K562 (cell line): ENCODE results near the gene CDKL1. TPM values are rescaled to one million over a fixed set of nuclear protein-coding genes. Genes with fewer than 3 reads are reported as not detected.

Experiments
- ATAC-seq: fragments of 200-7000 bp; cut with Tn5 transposase; 3 replicates; pipeline ENCODE4 v1.9.1; 2020; ENCODE audit warnings: moderate library complexity
- BruUV-seq: library from RNA; stranded (reverse); fragments of 400-500 nt; replicated peaks from 2 replicates; lab custom pipeline; 2021; lab: Mats Ljungman, UMichigan
- CTCF ChIA-PET: fragments of 300-600 bp; formaldehyde crosslinking; extraction: SDS; loops from one replicate; lab custom pipeline; 2021; ENCODE audit warnings: low intra/inter-chr PET ratio; lab: Yijun Ruan, JAX
- POLR2A ChIA-PET: fragments of 300-600, 350-650 bp; sonication (Branson Sonifier 250); formaldehyde crosslinking; extraction: SDS; loops from one replicate; lab custom pipeline; 2021; ENCODE audit warnings: antibody characterized with exemption, inconsistent platforms; lab: Yijun Ruan, JAX
- DNase-seq, 4 experiments: peaks; one replicate each; pipeline versions ENCODE4 v3.0.0 to v3.0.0-alpha.2; 2011 to 2018; ENCODE audit warnings: low spot score in 3 of 4, mixed read lengths in 3 of 4; ENCODE audit errors: extremely low read depth in 1 of 4
- FAIRE-seq: peaks from 2 replicates; lab custom pipeline; 2011; peaks lifted over from hg19 to GRCh38; lab: Jason Lieb, UNC
- H2AFZ ChIP-seq: 2 replicates; pipeline ENCODE4 v1.6.0; 2011; ENCODE audit warnings: low read depth, low read length, control low read depth, inconsistent platforms
- H3K27ac ChIP-seq: fragments of 200-600 bp; 3 replicates; pipeline ENCODE4 v1.8.0; 2011; ENCODE audit warnings: low read depth, mild to moderate bottlenecking, control low read depth, inconsistent platforms, low read length, moderate library complexity, mixed read lengths; ENCODE audit errors: extremely low read depth
- H3K27me3 ChIP-seq, 2 experiments: fragments of 300-600 bp in 1 of 2; 2 replicates in 1 of 2; 3 replicates in 1 of 2; pipeline versions ENCODE4 v1.6.0 to v1.8.0; 2011; ENCODE audit warnings: inconsistent platforms in 2 of 2, low read length in 2 of 2, mild to moderate bottlenecking in 1 of 2, mixed read lengths in 1 of 2, moderate library complexity in 1 of 2; ENCODE audit not compliant: control insufficient read depth in 2 of 2, insufficient read depth in 2 of 2
- H3K36me3 ChIP-seq: fragments of 300-600 bp; 3 replicates; pipeline ENCODE4 v1.8.0; 2011; ENCODE audit warnings: mild to moderate bottlenecking, low read length, inconsistent platforms; ENCODE audit not compliant: control insufficient read depth, insufficient read depth
- H3K4me1 ChIP-seq, 2 experiments: fragments of 200-600 bp in 1 of 2; replicated peaks in 1 of 2; 2 replicates in 1 of 2; 3 replicates in 1 of 2; pipeline versions ENCODE4 v1.5.1 to v1.8.0; 2011; ENCODE audit warnings: inconsistent platforms in 2 of 2, low read length in 2 of 2, mild to moderate bottlenecking in 1 of 2, mixed read lengths in 1 of 2, moderate library complexity in 1 of 2; ENCODE audit not compliant: control insufficient read depth in 2 of 2, insufficient read depth in 2 of 2
- H3K4me2 ChIP-seq: 2 replicates; pipeline ENCODE4 v1.6.1; 2011; ENCODE audit warnings: low read length, control low read depth, inconsistent platforms, mixed read lengths; ENCODE audit not compliant: insufficient read depth
- H3K4me3 ChIP-seq: fragments of 200-600 bp; sonication (generic), shearing (Covaris generic); 2 replicates; pipeline ENCODE4 v1.5.1; 2016; ENCODE audit warnings: control low read depth, inconsistent platforms
- H3K79me2 ChIP-seq: fragments of 200-600 bp; 3 replicates; pipeline ENCODE4 v1.8.0; 2011; ENCODE audit warnings: low read length, inconsistent platforms; ENCODE audit not compliant: control insufficient read depth, insufficient read depth
- H3K9ac ChIP-seq, 2 experiments: 2 replicates each; pipeline versions ENCODE4 v1.6.0 to v1.6.1; 2011; ENCODE audit warnings: low read depth in 2 of 2, low read length in 2 of 2, control low read depth in 1 of 2, inconsistent platforms in 1 of 2, mild to moderate bottlenecking in 1 of 2, mixed read lengths in 1 of 2; ENCODE audit not compliant: insufficient read depth in 1 of 2
- H3K9me1 ChIP-seq: one replicate; pipeline ENCODE4 v1.6.0; 2011; ENCODE audit warnings: inconsistent platforms, mild to moderate bottlenecking, low read length, moderate library complexity; ENCODE audit not compliant: control insufficient read depth, insufficient read depth
- H3K9me3 ChIP-seq: replicated peaks from 2 replicates; pipeline ENCODE4 v1.5.1; 2011; ENCODE audit warnings: low read depth, low read length, inconsistent platforms; ENCODE audit not compliant: control insufficient read depth, insufficient read depth
- H4K20me1 ChIP-seq: replicated peaks from 2 replicates; pipeline ENCODE4 v1.6.1; 2011; ENCODE audit warnings: low read length, inconsistent platforms, mixed read lengths; ENCODE audit not compliant: control insufficient read depth, insufficient read depth
- DACH1 ChIP-seq: fragments of 450-650 bp; IDR thresholded peaks from 2 replicates; pipeline ENCODE4 v1.6.1; 2018; ENCODE audit not compliant: partially characterized antibody
- SMARCE1 ChIP-seq: fragments of 450-650 bp; IDR thresholded peaks from 2 replicates; pipeline ENCODE4 v1.7.1; 2016; ENCODE audit warnings: mild to moderate bottlenecking
- ZBTB40 ChIP-seq, 2 experiments: fragments of 450-650 bp in 1 of 2; sonication (generic) in 1 of 2; formaldehyde crosslinking in 1 of 2; IDR thresholded peaks; 2 replicates each; pipeline versions ENCODE4 v1.7.1 to v1.9.0; 2016 to 2022; ENCODE audit warnings: inconsistent platforms in 1 of 2, mild to moderate bottlenecking in 1 of 2, missing genetic modification reagents in 1 of 2
- WGBS: fragments of 100-300 bp; shearing (Covaris generic); methylation state at CpG from one replicate; pipeline ENCODE4 v1.1.6; 2016; ENCODE audit warnings: low coverage, mixed read lengths; ENCODE audit not compliant: insufficient coverage; ENCODE audit errors: missing lambda C conversion rate; 5-methylcytosine and 5-hydroxymethylcytosine counted together
- in situ Hi-C: fragments of 300-500 bp; cut with MboI; formaldehyde crosslinking; loops from 4 replicates; pipeline ENCODE4 v1.15.0; 2018; ENCODE audit warnings: inconsistent platforms, mixed read lengths
- intact Hi-C: fragments of 100-400 bp; cut with micrococcal nuclease; formaldehyde crosslinking; loops from 2 replicates; pipeline ENCODE4 v1.14.2; 2022
- polyA plus RNA-seq, 8 experiments: library from polyadenylated mRNA; depleted of rRNA in 4 of 8; stranded (reverse) in 5 of 8; unstranded in 3 of 8; fragments of >200 nt; fragmentation: Nextera tagmentation in 2 of 8; fragmentation: Illumina TruSeq in 1 of 8; extraction: Ambion mirVana in 2 of 8; extraction: Trizol in 1 of 8; gene quantifications; 2 replicates each; pipeline versions ENCODE4 v1.2.1 to v1.2.3, GENCODE V29; 2011 to 2014; ENCODE audit warnings: inconsistent platforms in 1 of 8, missing spikeins in 1 of 8
- total RNA-seq, 7 experiments: library from RNA; depleted of rRNA in 6 of 7; stranded (reverse); fragments of >200 nt in 6 of 7; fragmentation: Illumina TruSeq in 2 of 7; extraction: Trizol in 2 of 7; gene quantifications; 2 replicates each; pipeline versions ENCODE4 v1.2.1 to v1.2.3, GENCODE V29; 2011 to 2021; ENCODE audit warnings: low replicate concordance in 1 of 7
- TF ChIP-seq, protein P1 (sequence below): fragments of 450-650 bp; formaldehyde crosslinking; IDR thresholded peaks from 2 replicates; pipeline ENCODE4 v1.4.0; 2020; ENCODE audit warnings: mild to moderate bottlenecking, moderate library complexity

CDKL1 gene
- total and polyA plus RNA-seq, 9 of the 15 experiments (the other 6 are each of a cell fraction or from before 2014, with no cell fraction given), result 2.3 to 35.0 (median 7.5) TPM

GRCh38 chr14:50290306-50290705 lies 106.4 kb downstream of the CDKL1 start:
- WGBS, result 74% methylated on average over 5 of the region's 5 CpGs
- in situ Hi-C loops, result no loop called here
- intact Hi-C loops, result no loop called here

More at GRCh38 chr14:50290306-50290705, 106.4 kb downstream of the CDKL1 start:
- no peaks in the 10 kb centered on the region for H3K9me1 ChIP-seq
- DNase-seq, result no peak
- peaks cover 12% of the 10 kb centered on the region for H3K36me3 ChIP-seq
- no peak overlapping the region for H3K4me2 ChIP-seq
- H3K9me3 ChIP-seq, result no peaks in the 10 kb centered on the region; the same call in 1 of the 2 replicates
- no peaks in the 10 kb centered on the region; a peak in 1 of 5 replicates for H3K4me1 ChIP-seq
- H3K27me3 ChIP-seq, result no peaks in the 10 kb centered on the region
- H3K9ac ChIP-seq, result no peak overlapping the region
- ATAC-seq, result no peak
- 0 out of 2 replicates have a peak, but pooled peaks have one; percentile 21 for TF ChIP-seq ZBTB40 (IDR thresholded peaks at IDR 0.05)
- no peak for TF ChIP-seq ZBTB40 (CRISPR knock-in tag; IDR thresholded peaks at IDR 0.05)
- TF ChIP-seq DACH1, result no peak
- TF ChIP-seq SMARCE1, result no peak
- TF ChIP-seq, protein P1, sequence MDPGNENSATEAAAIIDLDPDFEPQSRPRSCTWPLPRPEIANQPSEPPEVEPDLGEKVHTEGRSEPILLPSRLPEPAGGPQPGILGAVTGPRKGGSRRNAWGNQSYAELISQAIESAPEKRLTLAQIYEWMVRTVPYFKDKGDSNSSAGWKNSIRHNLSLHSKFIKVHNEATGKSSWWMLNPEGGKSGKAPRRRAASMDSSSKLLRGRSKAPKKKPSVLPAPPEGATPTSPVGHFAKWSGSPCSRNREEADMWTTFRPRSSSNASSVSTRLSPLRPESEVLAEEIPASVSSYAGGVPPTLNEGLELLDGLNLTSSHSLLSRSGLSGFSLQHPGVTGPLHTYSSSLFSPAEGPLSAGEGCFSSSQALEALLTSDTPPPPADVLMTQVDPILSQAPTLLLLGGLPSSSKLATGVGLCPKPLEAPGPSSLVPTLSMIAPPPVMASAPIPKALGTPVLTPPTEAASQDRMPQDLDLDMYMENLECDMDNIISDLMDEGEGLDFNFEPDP (CRISPR knock-in tag), result no peak
- no peaks in the 10 kb centered on the region for H3K79me2 ChIP-seq
- no peak overlapping the region for H3K4me3 ChIP-seq
- FAIRE-seq, result no peak
- no peak overlapping the region for H2AFZ ChIP-seq
- CTCF ChIA-PET, result no interaction called here
- H3K27ac ChIP-seq, result no peak overlapping the region
- H4K20me1 ChIP-seq, result no peaks in the 10 kb centered on the region
- no TSS peak for BruUV-seq
- POLR2A ChIA-PET, result no interaction called here
